Tracheal epithelial cell (primary cell): ENCODE data around the gene CCDC12. TPM values are rescaled to one million over a fixed set of nuclear protein-coding genes. Genes with fewer than 3 reads are reported as not detected.

Experiments used
- total RNA-seq: library from RNA; depleted of rRNA; stranded (reverse); fragments of >200 nt; gene quantifications from 2 replicates; pipeline ENCODE4 v1.2.1, GENCODE V29; 2014

CCDC12 gene
- 20.2 and 24.1 TPM in 2 replicates for total RNA-seq

DNA sequence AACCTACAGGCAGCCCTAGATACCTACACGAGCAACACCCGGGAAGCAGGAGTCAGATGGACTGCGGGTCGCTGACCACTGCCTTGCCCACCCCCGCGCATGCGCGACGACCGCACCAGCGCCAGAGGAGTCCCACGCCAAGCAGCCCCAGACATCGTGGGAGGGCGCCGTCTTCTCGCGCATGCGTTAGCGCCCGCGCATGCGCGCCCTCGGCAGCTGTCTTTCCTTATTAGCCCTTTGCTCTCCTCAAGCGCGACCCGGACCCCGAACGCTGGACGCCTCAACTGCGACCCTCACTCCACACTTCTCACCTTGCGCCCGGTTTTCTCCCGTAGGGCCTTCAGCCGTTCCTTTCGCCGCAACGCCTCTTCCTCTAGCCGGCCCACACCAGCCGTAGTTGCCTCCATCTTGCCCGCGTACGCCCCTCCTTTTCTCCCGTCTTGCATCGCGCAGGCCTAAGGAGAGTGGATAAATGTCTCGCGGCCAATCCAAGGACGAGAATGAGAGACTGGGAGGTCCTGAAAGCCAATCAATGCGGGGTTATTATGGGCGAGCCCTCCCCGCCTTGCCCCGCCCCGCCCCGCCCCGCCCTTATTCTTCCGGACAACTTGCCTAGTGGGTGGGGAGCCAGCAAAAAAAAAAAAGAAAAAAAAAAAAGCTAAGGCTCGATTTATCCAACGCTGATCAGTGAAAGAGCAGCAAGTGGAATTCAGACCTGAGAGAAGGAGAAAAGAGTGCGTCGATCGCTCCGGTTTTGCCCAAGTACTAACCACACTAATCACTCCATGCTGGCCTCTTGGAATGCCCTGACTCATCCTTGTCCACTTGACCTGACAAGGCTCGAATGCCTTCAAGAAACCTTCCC, at the start of gene CCDC12:
TSS of gene CCDC12 (minus strand) at position 420 of the 865 bp plus-strand sequence. CDS start at position 407, 13 bp downstream.

GRCh38 chr3:46978985-46979944, 2.7 kb upstream of the CCDC12 start, which contains the start of gene NBEAL2:
Gene NBEAL2, plus strand, starts transcription at chr3:46979666. Its CDS starts 196 bp downstream, at chr3:46979862.

DNA sequence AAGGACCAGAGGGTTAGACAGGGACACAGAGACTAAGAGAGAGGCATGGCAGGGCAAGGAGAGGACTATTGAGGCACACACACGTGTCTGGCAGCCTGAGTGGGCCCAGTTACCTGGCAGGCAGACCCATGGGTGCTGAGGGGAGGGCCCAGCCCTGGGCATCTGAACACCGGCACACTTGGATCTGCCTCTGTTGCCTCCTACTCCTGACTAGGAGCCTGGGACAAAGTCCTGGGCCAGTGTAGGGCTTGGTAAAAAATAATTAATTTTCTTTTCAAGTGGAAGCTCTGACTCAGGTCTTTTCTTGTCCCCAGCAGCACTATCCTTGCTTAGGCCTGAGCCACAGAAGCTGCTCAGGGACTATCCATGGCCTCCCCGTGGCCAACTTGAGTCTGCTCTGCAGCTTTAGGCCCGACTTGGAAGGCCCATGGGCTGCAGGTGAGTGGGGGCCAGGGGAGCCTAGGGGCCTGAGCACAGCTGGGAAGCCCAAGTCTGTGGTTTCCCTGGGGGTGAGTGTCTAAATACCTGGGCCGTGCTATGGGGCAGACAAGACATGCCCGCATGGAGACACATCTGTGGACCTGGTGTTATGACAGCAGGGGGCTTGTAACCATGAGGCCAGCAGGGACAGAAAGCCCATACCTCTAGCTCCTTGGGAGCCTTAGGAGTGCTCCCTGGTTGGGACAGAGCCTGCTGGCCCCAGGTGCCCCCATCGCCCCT, 99.0 kb downstream of the CCDC12 start, which contains the start of gene PTH1R:
TSS of gene PTH1R (plus strand) at position 316 of the 720 bp plus-strand sequence. CDS start 5,839 bp downstream, outside the sequence.

Other genes starting within 250 kb of the CCDC12 start
- gene MYL3, start 113.3 kb downstream of the CCDC12 start, total RNA-seq = 0.72 TPM in 1 of 2 replicates, not detected in the other
- 0.43 and 2.7 TPM in 2 replicates for gene PTH1R, start 99.0 kb downstream of the CCDC12 start, total RNA-seq
- 30.1 and 33.7 TPM in 2 replicates for gene NBEAL2, start 2.9 kb upstream of the CCDC12 start, total RNA-seq
- gene SETD2, start 187.4 kb upstream of the CCDC12 start, total RNA-seq = 22.7 and 24.1 TPM in 2 replicates